Measurements from ENCODE around the gene RFT1.

Gene RFT1, protein sequence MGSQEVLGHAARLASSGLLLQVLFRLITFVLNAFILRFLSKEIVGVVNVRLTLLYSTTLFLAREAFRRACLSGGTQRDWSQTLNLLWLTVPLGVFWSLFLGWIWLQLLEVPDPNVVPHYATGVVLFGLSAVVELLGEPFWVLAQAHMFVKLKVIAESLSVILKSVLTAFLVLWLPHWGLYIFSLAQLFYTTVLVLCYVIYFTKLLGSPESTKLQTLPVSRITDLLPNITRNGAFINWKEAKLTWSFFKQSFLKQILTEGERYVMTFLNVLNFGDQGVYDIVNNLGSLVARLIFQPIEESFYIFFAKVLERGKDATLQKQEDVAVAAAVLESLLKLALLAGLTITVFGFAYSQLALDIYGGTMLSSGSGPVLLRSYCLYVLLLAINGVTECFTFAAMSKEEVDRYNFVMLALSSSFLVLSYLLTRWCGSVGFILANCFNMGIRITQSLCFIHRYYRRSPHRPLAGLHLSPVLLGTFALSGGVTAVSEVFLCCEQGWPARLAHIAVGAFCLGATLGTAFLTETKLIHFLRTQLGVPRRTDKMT

DNA sequence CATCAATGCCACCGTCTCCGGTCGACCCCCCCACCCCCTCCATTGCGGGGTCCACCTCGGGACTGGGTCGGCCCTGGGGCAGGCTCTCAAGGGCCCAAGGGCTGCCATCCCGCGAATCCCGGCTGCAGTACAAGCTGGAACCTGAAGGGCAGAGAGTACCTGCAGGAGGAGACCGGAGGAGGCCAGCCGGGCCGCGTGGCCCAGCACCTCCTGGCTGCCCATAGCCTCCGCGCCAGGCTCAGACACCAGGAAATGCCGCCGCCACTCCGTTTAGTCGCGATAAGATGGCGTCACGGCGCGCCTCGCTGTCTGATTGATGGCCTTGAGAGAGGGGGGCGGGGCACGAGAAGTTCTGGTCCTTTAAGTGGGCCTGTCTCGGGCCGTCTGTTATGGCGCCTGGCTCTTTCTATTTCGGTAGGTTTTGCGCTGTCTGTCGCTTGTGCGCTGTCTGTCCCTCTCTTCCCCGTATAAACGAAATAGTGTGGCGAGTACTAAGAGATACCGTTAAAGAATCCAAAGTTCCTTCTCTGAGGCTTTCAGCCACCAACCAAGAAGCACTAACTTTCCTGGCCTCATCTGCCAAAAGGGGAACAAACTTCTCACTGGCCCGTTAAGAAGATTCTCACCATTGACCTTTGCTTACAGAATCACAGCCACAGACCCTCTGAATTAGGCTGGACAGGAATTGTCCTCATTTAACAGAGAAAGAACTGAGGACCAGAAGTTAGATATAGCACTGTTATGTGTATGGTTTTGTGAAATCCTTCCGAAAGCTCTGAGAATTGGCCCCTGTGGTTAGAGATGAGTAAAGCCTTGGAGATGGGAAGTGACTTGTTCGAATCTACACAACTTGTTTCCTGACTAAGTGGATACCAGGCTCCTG is at the start of gene RFT1:
Gene RFT1 (minus strand): TSS at position 257 of the 883 bp plus-strand sequence. CDS start 35 bp downstream, at position 222.
- peak; percentile 81 for DNase-seq

DNA sequence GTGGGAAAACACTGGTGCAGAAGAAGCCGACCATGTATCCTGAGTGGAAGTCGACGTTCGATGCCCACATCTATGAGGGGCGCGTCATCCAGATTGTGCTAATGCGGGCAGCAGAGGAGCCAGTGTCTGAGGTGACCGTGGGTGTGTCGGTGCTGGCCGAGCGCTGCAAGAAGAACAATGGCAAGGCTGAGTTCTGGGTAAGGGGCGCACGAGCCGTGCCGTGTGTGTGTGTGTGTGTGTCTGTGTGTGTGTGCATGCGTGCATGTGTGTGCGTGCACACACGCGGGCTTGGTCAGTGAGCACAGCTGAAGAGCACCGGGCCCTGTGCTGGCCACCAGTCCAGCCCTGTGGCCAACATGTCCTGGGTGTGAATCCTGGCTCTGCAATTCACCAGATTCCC is 49.3 kb upstream of the RFT1 start:
- no peak for DNase-seq

DNA sequence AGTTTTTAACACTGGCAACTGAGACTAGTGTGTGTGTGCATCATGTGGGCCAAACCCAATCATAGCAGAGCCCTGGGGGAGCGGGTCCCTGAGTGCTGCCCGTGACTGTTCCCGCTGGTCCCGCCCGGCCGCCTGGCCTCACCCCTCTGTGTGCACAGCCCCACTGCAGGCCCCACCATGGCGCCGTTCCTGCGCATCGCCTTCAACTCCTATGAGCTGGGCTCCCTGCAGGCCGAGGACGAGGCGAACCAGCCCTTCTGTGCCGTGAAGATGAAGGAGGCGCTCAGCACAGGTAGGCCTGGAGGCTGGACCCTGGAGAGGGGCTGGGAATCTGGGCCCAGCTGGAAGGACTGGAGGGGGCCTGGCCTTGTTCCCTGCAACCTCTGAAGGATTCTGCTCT is 48.0 kb upstream of the RFT1 start:
- DNase-seq: no peak

DNA sequence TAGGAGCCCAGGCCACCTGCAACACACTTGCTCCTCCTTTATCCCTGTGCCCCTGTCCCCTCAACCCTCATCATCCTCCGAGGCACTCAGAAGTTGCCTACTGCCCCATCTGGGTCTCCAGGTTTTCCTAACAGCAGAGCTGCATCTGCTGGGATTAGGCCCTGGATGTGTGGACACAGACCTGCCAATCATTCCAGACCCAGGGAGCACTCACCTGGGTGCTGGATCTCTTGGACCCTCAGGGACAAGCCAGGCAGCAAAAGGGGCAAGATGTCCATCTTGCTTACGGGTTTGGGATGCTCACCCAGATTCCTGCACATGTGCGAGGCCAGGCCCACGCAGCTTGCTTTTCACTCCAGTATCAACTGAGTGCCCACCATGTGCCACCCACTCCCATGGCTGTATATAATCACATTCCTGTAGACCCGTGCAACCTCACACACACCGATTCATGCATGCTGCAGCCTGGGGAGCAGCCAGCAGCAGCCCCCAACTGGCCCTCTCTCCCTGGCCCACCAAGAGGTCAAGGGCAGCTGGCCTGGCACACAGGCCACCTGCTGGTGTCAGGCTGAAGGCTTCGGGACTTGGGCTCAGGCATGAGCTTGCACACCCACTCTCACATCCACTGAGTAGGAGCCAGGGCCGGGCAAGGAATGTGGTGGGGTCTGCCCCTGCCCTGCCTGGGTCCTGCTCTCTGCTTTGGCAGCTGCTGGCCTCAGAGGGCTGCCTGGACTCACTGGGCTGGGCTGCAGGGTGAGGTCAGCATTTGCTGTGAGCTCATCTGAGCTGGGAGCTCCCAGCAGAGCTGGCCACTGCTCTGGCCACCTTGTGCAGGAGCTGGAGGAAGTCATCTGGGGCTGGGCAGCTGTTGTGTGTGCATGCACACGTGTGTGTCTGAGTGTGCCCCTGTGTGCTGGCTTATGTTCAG is 45.6 kb upstream of the RFT1 start:
- DNase-seq: no peak

DNA sequence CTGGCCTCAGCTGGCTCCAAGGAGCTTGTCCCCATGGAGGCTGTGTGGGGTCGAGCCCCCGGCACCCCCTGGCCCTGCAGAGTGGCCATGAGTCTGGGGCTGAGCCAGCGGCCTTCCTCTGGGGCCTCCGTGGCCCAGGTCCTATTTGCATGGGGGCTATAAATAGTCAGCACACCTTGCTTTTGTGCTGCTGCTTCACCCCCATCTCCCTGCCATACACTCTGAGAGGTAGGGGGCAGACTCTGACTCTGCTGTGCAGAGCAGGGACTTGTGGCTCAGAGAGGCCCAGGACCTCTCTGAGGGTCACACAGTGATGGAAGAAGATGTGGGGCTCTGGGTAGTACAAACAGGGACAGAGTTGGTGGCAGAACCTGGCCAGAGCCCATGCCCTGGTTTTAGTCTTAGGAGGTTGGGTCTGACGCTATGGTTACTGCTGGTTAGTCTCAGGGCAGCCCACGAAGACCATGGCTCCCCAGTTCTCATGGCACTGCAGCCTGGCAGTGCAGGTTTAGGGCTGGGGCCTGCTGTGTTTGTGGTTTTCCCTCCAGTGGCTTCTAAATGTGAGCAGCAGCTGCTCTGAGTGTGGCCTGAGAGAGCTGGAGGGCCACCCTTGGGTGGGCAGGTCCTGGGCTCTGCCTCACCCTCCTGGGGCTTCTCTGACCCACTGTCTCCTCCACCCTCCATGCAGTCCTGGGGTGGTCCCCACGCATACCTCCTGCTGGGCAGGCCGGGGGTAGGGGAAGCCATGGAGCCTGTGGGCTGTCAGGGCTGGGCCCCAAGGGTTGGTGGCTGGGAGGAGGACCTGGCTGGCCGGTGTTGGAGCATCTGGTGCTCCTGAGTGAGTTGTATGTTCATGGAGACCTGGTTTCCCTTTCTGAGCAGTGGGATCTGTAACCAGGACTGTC is 44.4 kb upstream of the RFT1 start:
- DNase-seq: no peak

DNA sequence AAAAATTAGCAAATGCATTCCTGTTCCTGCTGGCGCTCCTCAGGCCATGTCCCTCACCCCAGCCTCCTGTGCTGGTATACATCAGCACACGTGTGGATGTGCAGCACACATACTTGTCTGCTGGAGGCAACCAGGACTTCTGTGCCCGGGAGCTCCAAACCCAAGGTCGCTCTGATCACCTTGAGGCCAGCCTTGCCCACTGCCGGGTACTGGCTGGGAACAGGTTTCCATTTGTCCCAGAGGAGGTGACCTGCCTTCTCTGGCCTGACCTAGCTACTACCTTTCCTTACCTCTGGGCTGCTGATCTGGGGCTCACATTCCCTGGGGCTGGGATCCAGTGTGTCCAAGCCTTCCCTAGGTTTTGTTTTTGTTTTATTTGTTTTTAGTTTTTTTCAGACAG is 42.9 kb upstream of the RFT1 start:
- DNase-seq: no peak

DNA sequence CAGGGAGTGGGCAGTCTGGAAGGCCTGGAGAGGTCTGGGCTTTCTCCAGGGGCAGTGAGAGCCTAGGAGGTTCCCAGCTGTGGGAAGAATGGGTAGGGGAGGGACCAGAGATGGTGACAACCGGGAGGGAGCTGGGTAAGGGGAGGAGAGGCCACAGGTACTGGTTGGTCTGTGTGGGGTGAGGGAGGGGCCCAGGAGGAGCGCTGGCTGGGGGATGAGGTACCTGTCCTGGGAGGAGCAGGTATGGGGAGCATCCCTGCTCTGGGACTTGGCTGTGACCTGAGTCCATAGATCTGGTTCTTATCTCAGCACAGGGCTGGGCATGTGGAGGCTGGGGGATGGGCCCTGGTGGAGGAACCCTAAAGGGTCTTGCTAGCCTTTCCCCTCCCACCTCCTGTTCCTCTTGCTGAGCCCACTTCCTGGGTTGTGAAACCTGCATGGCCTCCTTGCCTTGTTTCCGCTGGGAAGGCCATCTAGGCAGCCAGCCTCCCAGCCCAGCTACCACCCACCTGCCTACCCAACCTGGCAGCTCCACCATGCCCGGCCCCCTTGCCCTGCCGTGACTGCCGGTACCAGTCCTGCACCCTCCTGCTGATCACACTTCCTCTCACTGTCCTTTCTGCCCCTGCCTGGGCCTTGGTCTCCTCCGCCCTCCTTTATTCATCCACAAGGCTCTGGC is 41.7 kb upstream of the RFT1 start:
- DNase-seq: no peak

DNA sequence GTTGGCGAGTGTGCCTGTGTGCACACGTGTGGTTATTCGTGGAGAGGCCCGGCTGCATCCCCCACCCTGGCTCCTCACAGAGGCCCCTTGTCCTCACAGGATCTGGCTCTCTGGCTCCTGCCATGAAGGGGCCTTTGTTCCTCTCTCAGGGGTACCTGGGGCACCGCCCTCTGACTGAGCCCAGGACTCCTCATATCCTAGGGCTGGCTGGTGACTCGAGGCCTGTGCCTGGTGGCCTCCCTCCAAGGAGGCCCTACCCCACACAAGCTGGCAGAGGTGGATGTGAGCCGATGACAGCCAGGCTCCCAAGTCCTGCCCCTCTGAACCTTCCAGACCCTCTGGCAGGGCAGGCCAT is 40.8 kb upstream of the RFT1 start:
- DNase-seq: no peak

DNA sequence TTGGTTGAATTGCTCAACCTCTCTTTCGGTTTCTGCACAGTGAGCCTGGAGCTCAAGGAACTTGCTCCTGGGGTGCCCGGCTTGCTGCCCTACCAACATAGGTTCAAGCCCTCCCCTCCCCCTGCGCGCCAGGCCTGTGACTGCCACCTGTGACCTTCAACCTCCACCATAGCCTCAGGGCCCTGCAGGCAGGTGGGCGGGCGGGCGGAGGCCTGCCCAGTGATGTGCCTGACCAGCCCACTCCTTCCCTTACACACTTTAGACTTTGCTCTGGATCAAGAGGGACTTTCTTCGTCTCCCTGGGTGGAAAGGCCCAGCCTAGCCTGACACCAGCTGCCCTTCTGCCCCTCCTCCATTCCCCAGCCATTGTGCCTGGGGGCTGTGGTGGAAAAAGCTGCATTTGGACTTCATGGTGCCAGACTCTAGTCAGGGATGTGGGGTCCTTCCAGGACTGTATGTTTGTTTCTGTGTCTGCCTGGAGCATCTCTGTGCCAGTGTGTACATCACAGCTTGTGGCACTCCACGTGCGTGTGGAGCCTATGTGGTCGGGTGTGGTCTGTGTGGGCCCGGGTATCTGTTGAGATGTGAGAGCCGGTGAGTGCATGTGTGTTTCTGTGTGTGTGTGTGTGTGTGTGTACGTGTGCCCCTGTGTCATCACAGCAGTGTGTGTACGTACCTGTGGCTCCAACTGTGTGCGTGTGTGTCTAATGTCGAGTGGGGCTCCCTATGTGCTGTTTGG is 40.3 kb upstream of the RFT1 start:
- no peak for DNase-seq

DNA sequence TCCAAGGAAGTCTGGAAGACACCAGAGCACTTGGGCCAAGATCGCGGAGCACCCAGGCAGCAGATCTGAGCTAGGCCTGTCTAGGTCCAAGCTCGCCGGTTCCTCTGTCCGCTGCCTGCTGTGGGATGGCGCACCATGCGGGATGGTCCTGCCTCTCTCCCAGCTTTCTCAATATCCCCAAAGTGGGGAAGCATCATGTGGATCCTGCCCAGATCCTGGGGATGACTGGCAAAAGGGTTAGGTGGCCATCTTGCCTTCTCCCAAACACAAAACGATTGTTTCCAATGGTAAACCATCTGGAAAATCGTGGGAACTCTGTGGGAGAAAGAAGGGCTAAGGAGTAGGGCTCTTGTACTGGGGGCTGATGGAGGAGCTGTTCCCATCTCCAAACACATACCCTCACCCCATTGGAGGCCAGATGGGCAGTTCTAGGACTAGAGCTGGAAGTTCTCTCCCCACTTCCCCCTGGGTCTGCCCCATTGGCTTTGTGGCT is 39.6 kb upstream of the RFT1 start:
- DNase-seq: no peak

DNA sequence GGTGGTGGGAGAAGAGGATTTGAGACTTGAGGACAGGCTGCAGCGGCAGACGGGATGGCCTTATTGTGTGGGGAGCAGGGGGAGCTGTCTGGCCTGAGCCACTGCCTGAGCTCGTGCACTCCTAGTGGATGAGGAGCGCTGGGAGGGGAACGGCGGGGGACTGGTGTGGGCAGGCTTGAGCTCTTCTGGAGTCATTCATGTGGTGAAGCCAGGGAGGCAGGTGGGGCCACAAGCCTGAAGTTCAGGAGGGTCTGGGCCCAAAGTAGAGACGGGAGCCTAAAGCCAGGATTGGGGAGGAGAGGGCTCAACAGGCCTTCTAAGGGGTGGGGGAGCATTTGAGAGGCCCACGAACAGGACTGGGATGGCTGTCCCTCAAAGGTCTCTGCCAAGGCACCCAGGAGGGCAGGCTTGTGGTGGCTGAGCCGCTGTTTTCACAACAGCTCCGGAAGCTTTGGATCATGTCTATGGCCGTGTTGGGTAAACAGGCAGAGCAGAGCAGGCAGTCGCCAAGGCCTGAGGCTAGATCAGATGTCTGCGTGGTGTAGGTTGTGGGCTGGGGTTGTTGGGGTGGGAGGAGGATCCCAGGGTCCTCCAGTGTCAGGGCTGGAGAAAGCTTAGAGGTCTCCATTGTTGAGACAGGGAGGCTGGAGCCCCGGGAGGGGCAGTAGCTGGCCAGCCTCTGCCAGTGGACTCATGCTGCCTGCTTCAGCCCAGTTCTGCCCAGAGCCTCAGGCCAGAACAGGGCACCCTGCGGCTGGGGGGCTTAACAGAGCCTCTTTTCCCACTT is 39.0 kb upstream of the RFT1 start:
- DNase-seq: peak; percentile 54

DNA sequence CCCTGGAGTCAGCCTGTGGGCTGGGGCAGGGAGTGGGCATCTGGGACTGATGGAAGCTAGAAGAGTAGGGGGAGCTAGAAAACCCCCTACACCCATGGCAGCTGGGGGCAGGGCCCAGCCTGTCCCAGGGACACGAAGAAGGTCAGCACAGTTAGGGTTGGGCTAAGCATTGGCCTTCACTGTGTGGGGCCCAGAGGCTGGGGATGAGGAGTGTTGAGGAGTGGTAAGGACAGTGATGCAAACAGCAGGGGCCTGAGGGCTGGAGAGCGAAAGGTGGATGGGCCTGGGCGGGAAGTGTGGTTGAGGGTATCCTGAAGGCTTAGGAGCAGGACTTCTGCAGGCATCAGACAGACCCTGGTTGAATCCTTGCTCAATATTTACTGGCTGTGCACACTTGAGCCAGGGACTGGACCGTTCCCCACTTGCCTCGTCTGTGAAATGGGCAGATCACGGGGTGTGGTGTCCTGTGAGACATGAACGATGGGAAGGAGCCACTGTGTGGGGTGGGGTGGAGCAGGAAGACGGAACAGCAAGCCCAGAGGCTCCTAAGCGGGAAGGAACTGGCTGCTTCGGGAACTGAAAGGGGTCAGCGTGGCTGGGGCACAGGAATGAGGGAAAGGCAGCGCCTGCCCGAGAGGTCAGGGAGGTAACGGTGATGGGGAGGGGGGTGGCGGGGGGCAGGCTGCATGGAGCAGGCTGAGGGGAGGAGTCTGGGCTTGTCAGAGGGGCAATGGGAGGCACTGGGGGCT is 38.1 kb upstream of the RFT1 start:
- no peak for DNase-seq

DNA sequence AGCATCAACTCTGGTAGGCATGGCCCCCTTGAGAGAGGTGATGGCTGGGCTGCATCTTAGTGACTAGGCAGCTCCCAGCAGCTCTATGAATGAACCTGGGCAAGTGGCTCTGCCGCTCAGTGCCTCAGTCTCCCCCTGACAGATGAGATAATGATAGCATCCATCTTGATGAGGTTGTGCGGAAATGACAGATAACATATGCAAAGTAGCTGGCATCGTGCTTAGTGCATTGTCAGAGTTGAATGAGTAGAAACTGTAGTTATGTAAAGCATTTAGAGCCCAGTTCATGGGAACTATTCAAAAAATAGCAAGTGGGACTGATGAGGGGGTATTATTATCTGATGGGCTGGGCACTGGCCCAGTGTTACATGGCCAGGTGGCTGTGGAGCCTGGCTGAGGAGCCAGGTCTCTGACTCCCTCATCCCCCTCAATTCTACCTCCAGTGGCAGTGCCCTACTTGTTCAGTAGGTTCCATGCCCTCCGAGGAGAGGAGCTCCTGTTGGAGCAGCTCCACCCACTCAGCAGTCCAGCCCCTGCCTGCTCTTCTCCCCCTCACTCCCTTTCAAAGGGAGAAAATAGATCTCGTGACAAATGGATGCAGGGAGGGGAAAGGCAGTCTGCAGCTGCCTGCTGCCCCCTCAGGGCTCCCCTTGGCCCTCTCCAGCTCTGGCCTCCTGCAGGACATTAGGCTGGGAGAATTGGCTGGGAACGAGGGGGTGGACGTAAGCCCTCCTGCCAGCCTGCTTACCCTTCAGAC is 37.4 kb upstream of the RFT1 start:
- no peak for DNase-seq

DNA sequence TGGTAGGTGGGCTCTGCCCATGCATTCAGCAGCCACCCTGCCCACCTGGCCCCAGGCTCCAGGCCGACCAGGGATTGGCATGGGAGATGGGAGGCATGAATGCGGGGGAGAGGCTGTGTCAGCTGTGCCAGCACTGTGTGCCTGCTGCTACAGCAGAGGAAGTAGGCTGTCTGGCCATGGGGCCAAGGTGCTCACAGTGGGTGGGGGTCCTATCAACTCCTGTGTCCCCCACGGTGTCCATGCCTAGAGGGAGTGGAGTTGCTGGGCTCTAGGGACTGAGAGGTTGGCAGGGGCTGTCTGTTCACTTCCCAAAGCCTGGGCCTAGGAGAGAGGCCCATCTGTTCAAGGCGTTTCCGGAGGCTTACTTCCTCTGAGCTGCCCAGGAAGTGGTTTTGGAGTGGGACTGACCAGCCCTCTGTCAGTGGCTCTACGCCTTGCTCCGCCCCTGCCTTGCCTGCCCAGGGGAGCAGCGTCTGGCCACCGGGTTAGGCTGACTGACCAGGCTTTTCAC is 36.6 kb upstream of the RFT1 start:
- no peak for DNase-seq

DNA sequence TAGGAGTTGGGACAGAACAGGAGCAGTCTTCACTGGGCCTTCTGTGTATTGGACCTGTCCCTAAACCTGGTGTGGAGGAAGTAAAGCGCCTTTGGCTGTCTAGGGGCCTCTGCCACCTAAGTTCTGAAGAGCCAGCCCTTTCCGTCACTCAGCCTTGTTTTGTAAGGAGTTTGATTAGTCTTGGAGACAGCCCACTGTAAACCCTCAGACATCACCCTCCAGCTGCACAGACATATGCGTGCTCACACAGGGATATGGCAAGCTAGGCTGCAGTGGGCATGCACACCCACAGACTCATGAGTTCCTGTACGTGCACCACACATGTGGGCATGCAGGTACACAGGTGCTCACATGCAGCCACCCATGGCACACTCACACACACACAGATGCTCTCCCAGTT is 36.0 kb upstream of the RFT1 start:
- DNase-seq: no peak

DNA sequence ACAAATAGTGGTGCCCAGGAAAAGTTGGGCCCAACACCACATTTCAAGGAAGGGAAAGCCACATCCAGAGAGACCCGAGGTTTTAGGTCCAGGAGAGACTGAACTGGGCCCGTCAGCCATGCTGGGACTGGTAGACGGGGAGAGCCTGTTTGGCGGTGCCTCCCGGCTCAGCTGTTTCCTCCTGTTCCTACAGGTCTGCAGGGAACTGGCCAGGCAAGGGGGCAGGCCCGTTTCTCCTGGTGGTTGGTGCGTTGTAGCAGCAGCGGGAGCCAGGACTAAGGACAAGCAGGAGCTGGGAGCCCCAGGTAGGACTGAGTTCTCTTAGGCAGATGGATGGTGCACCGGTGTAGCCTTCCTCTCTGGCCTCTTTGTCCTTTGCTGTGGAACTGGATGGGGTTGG is 34.7 kb upstream of the RFT1 start:
- DNase-seq: no peak
